H54 (cell line): ENCODE results near the gene SEPTIN1.

ENCODE experiments used
- DNase-seq: peaks from one replicate; pipeline ENCODE4 v3.0.0; 2011; ENCODE audit warnings: low spot score, mixed read lengths; ENCODE audit not compliant: insufficient read length
- FAIRE-seq: peaks from 3 replicates; lab custom pipeline; 2011; peaks lifted over from hg19 to GRCh38; lab: Jason Lieb, UNC
- POLR2A ChIP-seq: IDR thresholded peaks from 2 replicates; pipeline ENCODE4 v1.6.1; 2011; ENCODE audit warnings: low read depth, mild to moderate bottlenecking, low read length

The SEPTIN1 gene

GRCh38 chr16:30376461-30376902 lies 5.9 kb downstream of the SEPTIN1 start:
- no peak for DNase-seq
- TF ChIP-seq POLR2A: no peak
- no peak for FAIRE-seq

- no peak for TF ChIP-seq POLR2A
- FAIRE-seq: no peak
- no peak for DNase-seq
These were observed 6.5 kb downstream of the SEPTIN1 start for GRCh38 chr16:30375864-30376263.

- FAIRE-seq (no peak), DNase-seq (no peak)
- TF ChIP-seq POLR2A: no peak
These were observed 7.8 kb downstream of the SEPTIN1 start, which contains the start of gene MYL11 for GRCh38 chr16:30374538-30374937. TSS of gene MYL11 (plus strand) at chr16:30374802. CDS start at chr16:30374858, 56 bp downstream.

DNA sequence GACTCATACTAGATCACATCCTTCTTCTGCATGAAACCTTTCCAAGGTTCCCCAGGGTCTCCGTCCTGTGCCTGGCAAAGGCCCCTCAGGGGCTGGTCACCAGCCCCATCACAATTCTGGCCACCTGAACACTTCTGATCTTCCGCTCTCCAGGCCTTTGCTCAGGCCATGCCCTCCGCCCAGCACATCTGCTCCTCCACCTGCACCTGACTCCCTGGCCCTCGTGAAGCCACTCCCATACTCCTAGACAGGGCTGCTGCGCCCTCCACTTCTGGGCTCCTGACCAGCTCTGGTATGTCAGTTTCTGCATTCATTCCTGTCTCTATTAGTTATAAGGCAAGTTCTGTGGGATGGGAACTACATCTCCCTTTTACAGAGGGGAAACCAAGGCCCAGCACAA lies 9.6 kb downstream of the SEPTIN1 start:
- no peak for FAIRE-seq

DNA sequence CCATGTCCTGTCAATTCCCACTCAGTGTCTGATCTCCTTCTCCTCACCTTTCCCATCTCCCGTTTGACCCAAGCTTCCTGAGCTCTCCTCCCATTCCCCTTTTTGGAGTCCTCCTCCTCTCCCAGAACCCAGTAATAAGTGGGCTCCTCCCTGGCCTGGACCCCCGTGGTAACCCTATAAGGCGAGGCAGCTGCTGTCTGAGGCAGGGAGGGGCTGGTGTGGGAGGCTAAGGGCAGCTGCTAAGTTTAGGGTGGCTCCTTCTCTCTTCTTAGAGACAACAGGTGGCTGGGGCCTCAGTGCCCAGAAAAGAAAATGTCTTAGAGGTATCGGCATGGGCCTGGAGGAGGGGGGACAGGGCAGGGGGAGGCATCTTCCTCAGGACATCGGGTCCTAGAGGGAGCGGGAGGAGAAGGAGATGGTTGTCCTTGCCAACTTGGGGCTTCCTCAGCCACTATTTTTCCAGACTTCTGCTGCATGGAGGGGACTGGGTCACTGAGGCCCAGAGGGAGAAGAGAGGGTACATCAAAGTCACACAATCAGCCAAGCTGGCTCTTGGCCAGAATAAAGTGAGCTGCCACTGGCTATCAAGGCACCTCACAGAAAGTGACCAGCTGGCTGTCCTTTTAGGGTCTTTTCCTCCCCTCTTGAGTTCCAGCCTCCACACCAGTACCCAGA lies 10.2 kb downstream of the SEPTIN1 start:
- no peak for TF ChIP-seq POLR2A
- no peak for FAIRE-seq
- no peak for DNase-seq

More for the DNA sequence above, 9.6 kb downstream of the SEPTIN1 start:
- no peak for TF ChIP-seq POLR2A
- no peak for DNase-seq

- DNase-seq (no peak), FAIRE-seq (no peak)
- no peak for TF ChIP-seq POLR2A
These were observed 11.0 kb downstream of the SEPTIN1 start for GRCh38 chr16:30371248-30371816.

DNA sequence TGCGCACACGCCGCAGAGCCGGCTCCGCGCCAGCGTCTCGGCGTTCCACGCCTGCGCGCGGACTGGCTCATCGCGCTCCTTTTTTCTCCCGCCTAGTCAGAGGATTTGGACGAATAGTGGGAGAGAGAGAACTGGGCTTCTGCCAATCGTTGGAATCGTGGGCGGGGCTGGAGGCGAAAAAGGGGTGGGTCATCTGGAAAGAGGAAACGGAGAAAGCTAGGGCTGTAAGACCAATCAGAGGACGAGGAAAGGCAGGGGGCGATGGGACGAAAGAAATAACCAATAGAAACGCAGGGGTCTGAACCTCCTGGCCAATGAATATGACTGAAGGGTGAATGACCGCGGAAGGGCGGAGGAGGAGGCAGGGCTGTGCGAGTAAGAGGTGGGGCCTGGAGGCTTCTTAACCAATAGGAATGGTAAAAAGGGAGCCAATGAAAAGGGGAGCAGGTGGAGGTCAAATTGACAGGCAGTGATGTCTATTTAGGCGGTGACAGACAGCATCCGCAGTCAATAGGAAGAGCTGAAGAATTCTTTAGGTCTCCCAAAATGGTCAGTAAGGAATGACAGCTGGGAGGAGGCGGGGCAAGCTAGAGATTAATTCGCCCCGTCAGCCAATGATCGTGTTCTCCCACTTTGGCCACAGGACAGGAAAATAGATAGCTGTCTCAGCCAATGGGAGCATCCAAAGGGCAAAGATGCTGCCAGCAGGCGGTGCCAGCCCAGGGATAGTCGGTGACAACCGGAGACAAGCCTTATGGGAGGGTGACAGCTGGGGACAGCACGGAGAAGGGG lies 11.7 kb downstream of the SEPTIN1 start, which contains the start of gene TBC1D10B:
TBC1D10B (minus strand) TSS at position 39 of the 792 bp plus-strand sequence. CDS start 311 bp downstream, outside the sequence.
- peak; percentile 95 for FAIRE-seq

DNA sequence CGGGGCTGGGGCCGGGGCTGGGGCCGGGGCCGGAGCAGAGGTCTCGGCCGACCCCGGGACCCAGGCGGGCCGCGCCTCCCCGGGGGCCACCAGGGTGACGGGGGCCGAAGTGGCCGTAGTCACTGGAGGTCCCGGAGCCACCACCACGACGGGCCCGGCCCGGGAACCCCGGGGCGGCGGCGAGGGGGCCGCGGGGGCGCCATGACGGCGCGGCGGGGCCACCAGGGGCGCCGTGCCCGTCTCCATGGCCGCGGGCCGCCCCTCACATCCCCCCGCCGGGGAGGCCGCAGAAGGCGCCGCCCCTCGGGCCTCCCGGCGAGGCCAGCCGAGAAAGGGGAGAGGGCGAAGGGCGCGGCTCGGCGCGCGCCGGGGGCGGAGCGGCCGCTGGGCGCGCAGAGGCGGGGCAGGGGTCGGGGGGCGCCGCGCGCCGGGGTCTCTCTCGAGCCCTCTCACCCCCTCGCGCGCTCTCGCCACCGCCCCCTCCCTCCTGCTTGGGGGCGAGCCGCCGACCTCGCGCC lies 12.4 kb downstream of the SEPTIN1 start:
- no peak for DNase-seq
- FAIRE-seq: no peak
- peak; percentile 60; the same call in 1 of the 2 replicates for TF ChIP-seq POLR2A

More for the DNA sequence above, 11.7 kb downstream of the SEPTIN1 start, which contains the start of gene TBC1D10B:
- peak; percentile 99 for DNase-seq
- peak; percentile 56; the same call in 1 of the 2 replicates for TF ChIP-seq POLR2A

DNA sequence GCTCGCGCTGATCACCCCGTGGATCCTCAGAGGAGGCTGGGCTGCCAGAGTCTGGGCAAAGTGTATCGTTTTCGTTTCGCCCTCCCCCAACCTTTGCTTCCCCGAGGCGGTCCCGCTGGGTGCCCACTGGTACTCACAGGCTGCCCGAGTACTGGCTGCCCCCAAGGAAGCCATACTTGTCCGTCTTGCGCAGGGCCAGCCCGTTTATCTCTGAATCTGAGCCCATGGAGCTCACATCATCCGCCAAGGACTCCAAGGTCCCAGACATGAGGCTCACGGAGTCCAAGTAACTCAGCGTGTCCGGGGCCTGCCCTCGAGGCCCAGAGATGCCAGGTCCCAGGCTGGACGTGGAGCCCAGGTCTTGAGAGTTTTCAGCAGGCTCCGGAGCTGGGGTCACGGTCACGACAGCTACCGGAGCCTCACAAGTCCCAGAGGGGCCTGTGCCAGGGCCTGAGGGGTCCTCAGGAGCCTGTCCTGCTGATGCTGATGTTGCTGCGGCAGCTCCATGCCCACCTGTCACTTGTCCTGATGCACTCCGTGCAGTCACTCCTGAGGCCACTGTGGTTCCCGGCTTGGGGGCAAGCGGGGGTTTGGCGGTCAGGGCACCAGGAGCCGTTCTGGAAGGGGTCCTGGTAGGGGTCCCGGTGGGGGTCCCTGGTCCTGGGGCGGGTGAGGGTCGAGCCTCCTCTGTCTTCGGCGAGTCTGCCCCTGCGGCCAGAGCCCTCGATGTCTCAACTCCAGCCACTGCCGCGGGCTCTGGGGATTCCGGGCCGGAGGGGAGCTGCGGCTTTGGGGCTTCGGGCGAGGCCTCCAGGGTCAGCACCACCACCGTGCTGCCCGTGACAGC lies 13.0 kb downstream of the SEPTIN1 start:
- TF ChIP-seq POLR2A: no peak
- no peak for FAIRE-seq
- no peak for DNase-seq

DNA sequence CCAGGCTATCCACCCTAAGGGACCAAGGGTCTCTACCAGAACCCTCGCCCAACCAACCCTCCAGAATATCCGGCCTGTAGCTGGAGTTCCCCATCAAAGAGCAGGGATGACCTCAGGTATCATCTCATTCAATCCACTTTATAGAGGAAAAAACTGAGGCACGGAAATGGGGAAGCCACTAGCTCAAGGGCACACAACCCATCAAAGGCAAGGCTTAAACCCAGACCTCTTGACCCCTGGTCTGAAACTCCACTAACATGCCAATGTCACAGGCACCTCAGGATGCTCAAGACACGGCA lies 13.6 kb downstream of the SEPTIN1 start:
- no peak for TF ChIP-seq POLR2A
- no peak for FAIRE-seq
- no peak for DNase-seq

- peak; percentile 76 for DNase-seq
- TF ChIP-seq POLR2A: no peak
- FAIRE-seq: peak; percentile 38
These were observed 14.1 kb downstream of the SEPTIN1 start for GRCh38 chr16:30368122-30368791.

GRCh38 chr16:30367349-30368009 lies 14.9 kb downstream of the SEPTIN1 start:
- no peak for TF ChIP-seq POLR2A
- no peak for DNase-seq
- no peak for FAIRE-seq
